Gastroesophageal sphincter (tissue), 3 donors: ENCODE results near the gene TEKT3.

Source experiments
- EP300 ChIP-seq: sonication (generic); formaldehyde crosslinking; IDR thresholded peaks from one replicate; pipeline ENCODE4 v1.6.1; 2017; ENCODE audit warnings: antibody characterized with exemption, mild to moderate bottlenecking
- TF ChIP-seq, protein P1 (sequence below), 4 experiments: fragments of 200-600 bp in 2 of 4; fragments of 450-650 bp in 2 of 4; sonication (generic) in 1 of 4; IDR thresholded peaks; one replicate each; pipeline ENCODE4 v1.5.1; 2017 to 2019; ENCODE audit warnings: antibody characterized with exemption in 4 of 4, mild to moderate bottlenecking in 2 of 4, moderate library complexity in 2 of 4

DNA sequence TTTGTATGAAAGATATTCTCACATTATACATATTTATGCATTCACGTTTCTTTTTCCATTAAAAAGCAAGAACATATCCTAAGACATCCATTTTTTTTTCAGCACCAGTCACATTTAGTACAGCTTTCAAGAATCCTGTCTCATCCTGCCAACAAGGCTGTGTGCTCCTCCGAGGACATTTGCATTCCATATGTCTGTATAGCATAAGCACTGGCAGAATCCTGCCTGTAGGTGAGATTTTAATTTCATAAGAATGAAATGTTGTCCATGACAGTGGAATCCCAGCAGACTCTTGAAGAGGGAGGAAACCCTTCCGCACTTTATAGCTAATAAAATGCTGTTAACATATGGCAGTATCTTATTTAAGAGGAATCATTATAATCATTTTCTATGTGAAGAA, 73.4 kb downstream of the TEKT3 start:
- TF ChIP-seq, protein P1, sequence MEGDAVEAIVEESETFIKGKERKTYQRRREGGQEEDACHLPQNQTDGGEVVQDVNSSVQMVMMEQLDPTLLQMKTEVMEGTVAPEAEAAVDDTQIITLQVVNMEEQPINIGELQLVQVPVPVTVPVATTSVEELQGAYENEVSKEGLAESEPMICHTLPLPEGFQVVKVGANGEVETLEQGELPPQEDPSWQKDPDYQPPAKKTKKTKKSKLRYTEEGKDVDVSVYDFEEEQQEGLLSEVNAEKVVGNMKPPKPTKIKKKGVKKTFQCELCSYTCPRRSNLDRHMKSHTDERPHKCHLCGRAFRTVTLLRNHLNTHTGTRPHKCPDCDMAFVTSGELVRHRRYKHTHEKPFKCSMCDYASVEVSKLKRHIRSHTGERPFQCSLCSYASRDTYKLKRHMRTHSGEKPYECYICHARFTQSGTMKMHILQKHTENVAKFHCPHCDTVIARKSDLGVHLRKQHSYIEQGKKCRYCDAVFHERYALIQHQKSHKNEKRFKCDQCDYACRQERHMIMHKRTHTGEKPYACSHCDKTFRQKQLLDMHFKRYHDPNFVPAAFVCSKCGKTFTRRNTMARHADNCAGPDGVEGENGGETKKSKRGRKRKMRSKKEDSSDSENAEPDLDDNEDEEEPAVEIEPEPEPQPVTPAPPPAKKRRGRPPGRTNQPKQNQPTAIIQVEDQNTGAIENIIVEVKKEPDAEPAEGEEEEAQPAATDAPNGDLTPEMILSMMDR (IDR thresholded peaks at IDR 0.05): no peak
- TF ChIP-seq EP300: no peak
